Left hindlimb (tissue), 1 donor: Measurements from ENCODE around the gene TFF2.

ENCODE experiments used
- DNase-seq: peaks from one replicate; pipeline ENCODE4 v3.0.0-alpha.2; 2018

The TFF2 gene

GRCh38 chr21:42302794-42303193 is 48.0 kb downstream of the TFF2 start:
- DNase-seq: no peak

GRCh38 chr21:42302076-42302650 is 48.6 kb downstream of the TFF2 start:
- no peak for DNase-seq

- DNase-seq: no peak
Measured at GRCh38 chr21:42301371-42302075, 49.3 kb downstream of the TFF2 start.

GRCh38 chr21:42300956-42301355 is 49.8 kb downstream of the TFF2 start:
- no peak for DNase-seq

GRCh38 chr21:42300045-42300583 is 50.7 kb downstream of the TFF2 start:
- DNase-seq: no peak

- no peak for DNase-seq
Measured at GRCh38 chr21:42299324-42300044, 51.3 kb downstream of the TFF2 start.

- no peak for DNase-seq
Measured at GRCh38 chr21:42298657-42299056, 52.1 kb downstream of the TFF2 start.

- DNase-seq: no peak
Measured at GRCh38 chr21:42298237-42298636, 52.6 kb downstream of the TFF2 start.

- DNase-seq: no peak
Measured at GRCh38 chr21:42297377-42297776, 53.4 kb downstream of the TFF2 start.

GRCh38 chr21:42296501-42296900 is 54.3 kb downstream of the TFF2 start:
- DNase-seq: no peak
